HG03159 (cell line): ENCODE results near the gene SPINK1.
A peak's percentile ranks its signal among the peaks of the same experiment; 100 is the strongest.
"Not testable (repeated sequence)": the region's sequence is repeated elsewhere in the genome, so short reads cannot be mapped to it uniquely, and the experiment has no call there.

Experiments used
- ATAC-seq: cut with Tn5 transposase; IDR thresholded peaks from one replicate; pipeline ENCODE4 v1.9.1; 2021; ENCODE audit warnings: mild to moderate bottlenecking, moderate library complexity; ENCODE audit not compliant: unreplicated experiment

The SPINK1 gene

DNA sequence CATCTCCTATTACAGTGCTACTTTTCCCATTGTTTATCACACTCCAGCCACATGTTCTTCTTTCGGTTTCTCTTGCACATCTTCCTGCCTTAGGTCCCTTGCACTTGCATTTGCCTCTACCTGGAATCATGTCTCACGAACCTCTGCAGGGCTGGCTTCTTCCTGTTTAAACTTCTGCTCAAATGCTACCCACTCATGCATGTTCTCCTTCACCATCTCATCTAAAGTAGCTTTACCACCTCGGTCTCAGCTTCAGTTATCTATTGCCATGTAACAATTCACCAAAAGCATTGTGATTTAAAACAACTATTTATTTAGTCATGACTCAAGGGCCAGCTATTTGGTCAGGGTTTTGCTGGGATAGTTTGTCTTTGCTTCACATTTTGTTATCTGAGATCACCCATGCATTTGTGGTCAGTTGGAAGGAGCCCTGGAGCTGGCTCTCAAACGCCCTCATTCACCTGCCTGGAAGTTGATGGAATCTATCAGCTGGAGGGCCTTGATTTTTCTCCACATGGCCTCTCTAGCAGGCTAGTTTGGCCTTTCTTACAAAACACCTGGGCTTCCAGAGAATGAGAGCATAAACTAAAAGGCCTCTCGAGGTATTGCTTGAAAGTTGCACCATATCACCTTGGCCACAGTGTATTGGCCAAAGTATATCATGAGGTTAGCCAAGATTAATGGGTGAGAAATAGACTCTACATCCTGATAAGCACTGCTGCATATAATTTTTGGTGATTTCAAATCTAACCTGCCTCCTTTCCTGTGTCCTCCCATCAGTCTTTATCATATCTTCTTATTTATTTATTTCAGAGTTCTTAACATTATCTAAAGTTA, 21.4 kb downstream of the SPINK1 start:
- ATAC-seq: no peak

DNA sequence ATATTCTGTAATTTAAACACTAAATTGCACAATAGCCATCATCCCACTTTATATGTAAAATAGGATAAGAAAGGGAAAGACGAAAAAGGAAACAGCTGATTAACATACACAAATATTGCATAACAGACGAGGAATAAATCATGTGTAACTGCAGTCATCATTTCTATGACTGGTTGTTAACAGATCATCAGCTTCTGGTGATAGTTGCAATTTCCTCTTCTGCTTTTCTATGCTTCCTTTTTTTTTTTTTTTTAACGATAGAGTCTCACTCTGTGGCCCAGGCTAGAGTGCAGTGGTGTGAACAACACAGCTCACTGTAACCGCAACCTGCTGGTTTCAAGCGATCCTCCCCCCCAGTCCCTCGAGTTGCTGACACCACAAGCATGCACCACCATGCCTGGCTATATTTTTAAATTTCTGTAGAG, 26.4 kb downstream of the SPINK1 start:
- ATAC-seq: peak; percentile 90

DNA sequence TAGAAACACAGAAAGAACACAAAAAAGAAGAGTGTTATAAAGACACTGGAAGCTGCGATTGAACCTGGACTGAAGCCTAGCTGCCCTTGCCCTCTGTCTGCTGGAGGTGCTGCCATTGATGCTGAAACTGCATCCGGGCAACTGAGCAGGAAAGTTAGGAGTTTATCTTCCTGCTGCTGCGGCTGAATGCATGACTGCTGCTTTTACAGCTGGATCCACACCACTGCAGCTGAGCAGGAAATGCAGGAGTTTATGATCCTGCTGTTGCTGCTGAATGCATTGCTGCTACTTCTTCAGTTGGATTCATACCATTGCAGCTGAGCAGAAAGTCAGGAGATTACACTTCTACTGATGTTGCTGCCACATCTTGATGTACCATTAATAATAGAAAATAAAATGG, 27.1 kb downstream of the SPINK1 start:
- no peak for ATAC-seq

DNA sequence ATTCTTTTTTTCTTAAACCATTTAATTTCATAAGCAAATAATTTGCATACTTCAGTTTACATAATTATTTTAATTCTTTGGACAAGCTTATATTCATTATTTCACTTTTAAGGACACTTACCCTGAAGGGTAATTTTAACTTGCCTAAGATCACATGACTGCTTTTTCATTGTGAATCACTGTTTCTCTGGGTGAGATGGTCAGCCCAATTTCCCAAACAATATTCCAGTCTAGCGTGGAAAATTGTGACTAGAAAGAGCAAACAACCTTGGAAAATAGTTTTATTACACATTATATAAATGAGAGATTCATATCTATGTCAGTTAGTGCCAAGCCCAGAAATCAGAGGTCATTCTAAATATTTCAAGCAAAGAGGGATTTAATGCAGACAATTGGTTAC, 27.5 kb downstream of the SPINK1 start:
- no peak for ATAC-seq

DNA sequence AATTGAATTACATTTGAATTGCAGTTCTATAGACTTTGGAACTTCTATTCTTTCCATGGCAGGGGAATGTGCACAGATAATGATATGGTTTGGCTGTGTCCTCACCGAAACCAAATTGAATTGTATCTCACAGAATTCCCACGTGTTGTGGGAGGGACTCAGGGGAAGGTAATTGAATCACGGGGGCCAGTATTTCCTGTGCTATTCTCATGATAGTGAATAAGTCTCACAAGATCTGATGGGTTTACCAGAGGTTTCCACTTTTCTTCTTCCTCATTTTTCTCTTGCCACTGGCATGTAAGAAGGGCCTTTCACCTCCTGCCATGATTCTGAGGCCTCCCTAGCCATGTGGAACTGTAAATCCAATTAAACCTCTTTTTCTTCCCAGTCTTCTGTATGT, 28.3 kb downstream of the SPINK1 start:
- not testable (repeated sequence) for ATAC-seq

DNA sequence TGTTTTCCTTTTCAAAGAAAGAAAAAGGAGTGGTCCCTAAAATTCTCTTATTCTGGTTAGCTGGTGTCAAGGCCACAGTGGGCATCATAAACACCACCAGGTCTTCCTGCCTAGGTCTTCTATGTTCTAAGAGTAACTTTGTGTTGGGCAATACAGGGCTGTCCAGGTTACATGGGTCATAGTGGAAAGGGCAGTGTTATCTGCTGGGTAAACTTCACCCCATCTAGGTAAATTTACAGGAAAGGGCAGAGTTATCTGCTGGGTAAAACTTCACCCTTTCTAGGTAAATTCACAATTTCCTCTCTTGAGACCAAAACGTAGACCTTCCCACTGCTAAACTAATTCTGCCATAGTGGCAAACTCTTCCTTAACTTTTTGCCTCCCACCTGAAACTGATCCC, 30.0 kb downstream of the SPINK1 start:
- no peak for ATAC-seq

DNA sequence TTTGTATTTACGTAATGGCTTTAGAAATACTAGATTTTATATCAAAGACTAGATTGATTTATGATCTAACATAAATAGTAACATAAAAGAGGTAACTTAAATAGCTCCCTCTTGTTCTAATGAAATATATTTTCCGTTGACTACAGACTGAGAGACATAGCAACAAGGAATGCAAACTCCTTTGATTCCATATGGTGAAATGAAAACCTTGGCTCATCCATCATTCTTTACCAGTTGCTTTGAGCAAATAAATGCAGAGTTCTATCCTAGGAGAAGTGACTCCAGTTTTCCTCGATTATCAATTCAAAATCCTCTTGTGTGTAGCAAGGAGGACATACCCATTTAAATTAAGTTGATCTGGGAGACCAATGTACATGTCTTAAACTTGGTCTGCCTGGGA, 31.0 kb downstream of the SPINK1 start:
- ATAC-seq: no peak

DNA sequence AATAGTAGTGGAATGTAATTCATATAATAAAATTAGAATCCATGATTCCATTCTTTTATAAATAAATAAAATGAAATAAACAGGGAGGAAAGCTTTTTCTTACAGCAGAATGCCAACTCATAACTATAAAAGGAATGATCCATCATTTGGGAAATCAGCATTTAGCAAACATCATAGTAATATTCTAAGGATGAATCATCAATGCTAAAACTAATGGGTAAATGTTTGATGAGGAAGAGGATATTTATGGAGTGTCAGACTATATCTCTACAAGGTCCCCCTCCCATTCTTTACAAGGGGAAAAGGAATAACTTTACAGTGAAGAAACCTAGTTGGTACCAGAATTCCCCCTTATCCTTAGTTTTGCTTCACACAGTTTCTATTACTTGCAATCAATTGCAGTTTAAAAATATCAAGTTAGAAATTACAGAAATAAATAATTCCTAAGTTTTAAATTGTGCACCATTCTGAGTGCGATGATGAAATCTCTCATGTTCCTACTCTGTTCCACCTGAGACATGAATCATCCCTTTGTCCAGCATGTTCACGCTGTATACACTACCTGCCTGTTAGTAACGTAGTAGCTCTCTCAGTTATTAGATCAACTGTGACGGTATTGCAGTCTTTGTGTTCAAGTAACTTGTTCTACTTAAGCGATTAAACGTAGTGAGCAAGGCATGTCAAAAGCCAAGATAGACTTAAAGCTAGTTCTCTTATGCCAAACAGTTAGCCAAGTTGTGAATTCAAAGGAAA, 34.7 kb downstream of the SPINK1 start:
- ATAC-seq: no peak

DNA sequence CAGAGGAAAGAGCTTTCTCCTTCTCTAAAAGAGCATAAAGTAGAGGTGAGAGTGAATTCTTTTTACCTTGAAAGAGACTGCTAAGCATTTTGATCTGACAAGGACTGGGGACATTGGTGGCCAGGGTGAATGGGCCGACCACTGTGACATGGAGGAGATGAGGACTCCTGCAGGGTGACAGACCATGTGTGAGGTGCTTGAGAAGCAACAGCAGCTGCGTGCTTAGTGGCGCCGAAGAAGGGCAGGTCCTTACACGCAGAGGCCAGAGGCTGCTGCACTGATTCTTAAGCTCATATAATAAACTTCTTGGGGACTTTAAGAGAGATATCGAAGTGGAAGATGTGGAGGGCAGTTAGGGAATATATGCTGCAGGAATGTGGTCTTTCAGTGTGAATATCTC, 40.3 kb downstream of the SPINK1 start:
- ATAC-seq: no peak

DNA sequence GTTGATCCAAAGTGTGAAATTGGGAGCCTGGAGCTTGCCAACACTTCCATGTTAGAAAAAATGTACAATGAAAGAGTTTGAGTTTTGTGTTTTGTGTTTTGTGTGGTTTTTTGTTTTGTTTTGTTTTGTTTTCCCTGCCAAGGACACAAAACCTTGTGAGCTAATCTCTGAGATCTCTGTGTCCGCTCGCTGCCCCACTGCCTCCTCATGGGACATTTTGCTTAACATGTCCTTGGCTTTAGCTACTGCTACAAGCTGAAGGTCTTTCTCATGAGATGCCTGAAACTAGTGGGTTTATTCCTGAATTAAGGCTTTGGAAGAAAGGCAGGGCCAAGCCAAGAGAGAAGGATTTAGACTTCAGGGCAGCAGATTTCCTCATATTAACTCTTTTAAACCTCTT, 41.7 kb downstream of the SPINK1 start:
- ATAC-seq: no peak

DNA sequence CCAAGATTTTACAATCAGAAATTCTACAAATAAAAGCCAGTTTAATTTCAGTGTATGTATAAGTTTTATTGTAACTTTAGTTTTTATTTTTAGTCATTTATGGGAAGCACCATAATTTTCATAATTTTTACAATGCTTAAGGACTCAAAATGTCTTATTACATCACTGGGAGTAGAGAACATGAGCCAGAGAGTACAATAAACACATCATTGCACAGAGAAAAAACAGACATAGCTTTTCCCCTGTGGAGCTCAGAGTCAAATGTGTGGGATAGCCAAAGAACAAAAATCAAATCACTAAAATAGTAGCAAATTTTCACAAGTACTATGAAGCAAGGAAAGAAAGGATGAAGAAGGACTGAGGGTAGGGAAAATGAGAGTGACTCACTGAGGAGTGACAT, 43.4 kb downstream of the SPINK1 start:
- ATAC-seq: no peak

DNA sequence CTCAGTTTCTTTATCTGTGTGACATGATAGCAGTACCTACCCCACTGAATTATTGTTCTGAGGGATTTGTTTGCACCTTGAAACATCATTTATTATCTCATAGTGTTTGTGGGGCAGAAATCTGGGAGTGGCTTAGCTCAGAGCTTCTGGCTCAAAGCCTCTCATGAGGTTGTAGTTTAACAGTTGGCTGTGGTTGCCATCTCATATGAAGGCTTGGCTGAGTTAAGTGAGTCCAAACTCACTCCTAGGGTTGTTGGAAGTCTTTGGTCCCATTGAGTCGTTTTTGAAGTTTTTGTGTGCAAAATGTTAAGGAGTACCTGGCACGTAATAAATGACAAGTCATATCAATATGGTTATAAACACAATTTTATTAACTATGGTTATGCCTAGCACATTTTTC, 45.3 kb downstream of the SPINK1 start:
- no peak for ATAC-seq

DNA sequence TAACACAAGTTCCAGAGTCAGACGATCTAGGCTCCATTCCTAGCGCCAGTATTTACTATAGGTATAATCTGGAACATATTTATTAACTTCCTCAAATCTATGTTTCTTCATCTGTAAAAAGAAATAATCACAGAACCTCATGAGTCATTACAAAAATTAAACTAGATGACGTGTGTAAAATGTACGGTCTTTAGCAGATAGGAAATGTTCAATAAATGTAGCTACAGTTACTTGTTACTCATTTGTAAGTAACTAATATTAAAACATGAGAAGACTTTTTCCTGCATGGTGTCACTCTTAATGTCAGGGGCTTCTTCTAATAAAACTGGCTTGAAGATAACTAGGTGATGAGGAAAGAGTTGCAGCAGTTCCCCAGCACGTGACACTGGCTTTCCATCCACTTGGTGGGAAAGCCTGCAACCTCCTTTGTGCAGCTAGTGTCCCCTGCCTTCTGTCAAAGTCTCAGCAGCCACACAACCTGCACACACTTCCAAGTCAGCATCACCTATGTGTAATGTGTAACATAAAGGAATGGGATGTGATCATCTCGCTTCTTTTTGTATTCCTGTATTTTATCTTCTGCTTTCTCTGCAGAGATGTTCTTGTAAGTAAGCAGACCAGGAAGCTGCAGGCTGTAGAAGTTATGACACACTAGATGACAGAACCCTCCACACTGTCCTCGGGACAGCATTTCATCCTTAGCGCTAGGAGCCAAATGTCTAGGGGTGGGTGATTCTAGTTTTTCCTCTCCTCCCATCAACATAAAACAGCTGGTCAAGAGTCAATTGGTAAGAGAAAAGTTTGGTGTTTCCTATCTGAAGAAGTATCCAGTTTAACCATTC, 47.1 kb downstream of the SPINK1 start:
- ATAC-seq: no peak

DNA sequence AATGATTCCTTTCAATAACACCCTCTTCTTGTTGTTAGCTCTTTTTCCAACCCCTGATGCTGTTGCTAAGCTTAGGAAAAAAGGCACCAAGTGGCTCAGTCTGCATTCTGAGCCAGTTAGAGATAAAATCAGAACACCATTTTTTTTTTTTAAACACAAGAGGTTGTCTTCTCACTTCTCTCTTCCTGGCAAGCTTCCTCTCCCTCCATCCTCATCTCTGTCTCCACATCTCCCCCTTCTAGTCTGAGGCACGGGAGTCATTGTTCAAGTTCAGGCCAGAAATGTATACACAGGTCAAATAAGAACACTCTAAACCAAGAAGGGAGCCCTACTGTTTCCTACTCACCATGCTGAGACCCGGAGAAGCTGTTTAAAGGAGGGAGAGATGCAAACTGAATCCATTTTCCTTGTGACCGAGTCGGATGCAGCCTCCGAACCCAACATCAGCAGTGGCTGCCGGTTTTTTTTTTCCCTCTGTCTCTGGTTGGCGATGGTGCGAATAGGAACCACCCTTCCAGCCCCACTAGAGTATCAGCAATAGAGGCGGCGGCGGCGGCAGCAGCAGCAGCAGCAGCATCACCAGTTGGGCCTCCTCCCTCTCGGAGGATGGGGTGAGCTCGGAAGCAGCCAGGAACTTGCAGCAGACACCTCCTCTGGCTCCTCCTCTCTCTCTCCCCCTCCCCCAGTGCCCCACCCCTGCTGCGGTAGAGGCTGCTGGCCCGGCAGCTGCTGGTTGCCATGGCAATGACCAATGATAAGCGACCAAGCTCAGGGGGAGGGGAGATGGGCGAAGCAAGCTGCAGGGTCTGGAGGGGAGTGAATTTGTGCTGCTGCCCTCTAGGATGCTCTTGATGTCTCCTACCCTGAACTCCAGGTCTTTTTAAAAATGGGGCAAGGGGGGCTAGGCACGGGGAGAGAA, 49.1 kb downstream of the SPINK1 start, which contains the start of gene JAKMIP2:
Gene JAKMIP2, minus strand, starts transcription at position 619 of the 919 bp plus-strand sequence. CDS start 110,922 bp downstream, outside the sequence.
- peak; percentile 89 for ATAC-seq

DNA sequence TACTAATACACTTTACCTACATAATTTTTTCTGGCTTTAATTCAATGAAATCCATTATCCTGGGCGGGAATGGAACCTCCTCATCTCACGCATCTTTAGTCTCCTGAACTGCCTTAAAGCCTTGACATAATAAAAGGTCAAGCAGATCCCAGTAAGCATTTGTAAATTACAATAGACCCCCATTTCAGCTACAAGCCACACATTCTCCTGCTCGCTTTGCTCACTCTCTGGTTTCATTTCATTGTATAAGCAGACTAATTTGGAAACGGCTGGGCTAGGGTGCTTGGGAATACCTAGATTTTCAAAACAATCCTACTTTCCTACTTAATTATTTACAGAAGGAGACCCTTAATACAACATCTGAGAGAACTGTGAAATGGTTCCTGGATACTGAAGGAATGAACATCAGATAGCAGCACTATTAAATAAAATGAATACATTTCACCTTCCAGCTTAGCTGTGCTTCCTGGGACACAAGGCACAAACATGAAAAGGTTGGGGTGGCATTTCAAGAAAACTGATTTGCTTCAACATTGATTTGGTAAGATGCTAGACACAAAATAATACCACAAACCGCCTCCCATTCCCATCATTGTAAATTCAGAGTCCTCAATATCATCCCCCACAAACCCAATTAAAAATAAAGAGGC, 50.4 kb downstream of the SPINK1 start:
- no peak for ATAC-seq

DNA sequence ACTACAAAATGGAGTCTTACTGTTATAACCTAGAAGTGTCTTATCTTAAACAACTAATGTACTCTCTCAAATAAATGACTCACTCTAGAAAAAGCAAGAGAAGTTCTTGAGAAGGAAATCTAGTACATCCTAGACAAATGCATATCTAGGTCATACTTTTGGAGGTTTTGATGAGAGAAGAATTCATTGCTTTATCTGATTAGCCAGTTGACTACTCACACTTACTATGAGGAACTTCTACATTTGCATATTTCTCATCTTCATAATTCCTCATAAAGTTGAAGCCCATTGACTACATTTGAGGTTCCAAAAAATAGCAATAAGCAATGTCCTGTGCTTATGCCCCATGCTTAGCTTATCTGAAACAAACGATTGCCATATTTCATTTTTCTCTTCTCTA, 51.8 kb downstream of the SPINK1 start:
- ATAC-seq: no peak

DNA sequence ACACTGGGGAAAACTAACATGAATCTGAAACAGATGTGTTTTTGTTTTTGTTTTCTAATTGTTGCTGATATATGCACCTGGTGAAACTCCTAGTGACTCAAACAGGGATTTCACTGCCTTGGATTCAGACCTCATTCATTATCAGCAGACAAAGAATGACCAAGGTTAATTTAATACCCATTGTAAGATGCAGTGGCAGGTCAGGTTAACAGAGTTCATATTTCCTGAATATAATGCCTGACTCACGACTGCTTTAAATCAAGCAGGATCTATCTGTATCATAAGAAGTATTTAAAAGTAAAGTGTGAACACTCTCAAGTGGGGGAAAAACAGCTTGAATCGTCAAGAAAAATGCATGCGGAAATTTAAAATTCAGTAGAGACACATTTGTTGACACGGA, 54.5 kb downstream of the SPINK1 start:
- no peak for ATAC-seq
